Gastroesophageal sphincter (tissue), 4 donors: Measurements from ENCODE around the gene B4GALNT3. TPM values are rescaled to one million over a fixed set of nuclear protein-coding genes. Genes with fewer than 3 reads are reported as not detected.

Experiments
- ATAC-seq: fragments of 150-250 bp; one replicate; pipeline ENCODE4 v1.9.1; 2016; ENCODE audit warnings: mild to moderate bottlenecking, moderate library complexity
- H3K27ac ChIP-seq, 4 donors: fragments of 200-600 bp; sonication (generic) in 3 of 4; 1 replicate in 3 of 4; 2 replicates in 1 of 4; pipeline ENCODE4 v1.5.1; 2016 to 2019
- H3K27me3 ChIP-seq: fragments of 200-600 bp; sonication (generic); one replicate; pipeline ENCODE4 v1.5.1; 2019
- H3K36me3 ChIP-seq, 2 donors: fragments of 200-600 bp; sonication (generic); one replicate each; pipeline ENCODE4 v1.5.1; 2019; ENCODE audit warnings: control low read depth in 1 of 2
- H3K4me1 ChIP-seq, 3 donors: fragments of 200-600 bp; sonication (generic); 1 replicate in 2 of 3; 2 replicates in 1 of 3; pipeline ENCODE4 v1.5.1; 2016 to 2019; ENCODE audit warnings: control low read depth in 2 of 3
- H3K4me3 ChIP-seq, 2 donors: fragments of 200-600 bp; sonication (generic); one replicate each; pipeline ENCODE4 v1.5.1; 2019; ENCODE audit warnings: mild to moderate bottlenecking in 1 of 2, moderate library complexity in 1 of 2
- H3K9me3 ChIP-seq, 3 donors: fragments of 200-600 bp; sonication (generic); one replicate each; pipeline ENCODE4 v1.5.1; 2017 to 2019; ENCODE audit warnings: control low read depth in 2 of 3
- EP300 ChIP-seq: sonication (generic); formaldehyde crosslinking; IDR thresholded peaks from one replicate; pipeline ENCODE4 v1.6.1; 2017; ENCODE audit warnings: antibody characterized with exemption, mild to moderate bottlenecking
- POLR2A ChIP-seq, 2 donors: fragments of 450-650 bp; IDR thresholded peaks; one replicate each; pipeline ENCODE4 v1.6.1; 2017; ENCODE audit warnings: antibody characterized with exemption in 2 of 2, mild to moderate bottlenecking in 2 of 2, moderate library complexity in 1 of 2
- POLR2AphosphoS5 ChIP-seq: sonication (generic); formaldehyde crosslinking; IDR thresholded peaks from one replicate; pipeline ENCODE4 v1.6.1; 2017; ENCODE audit warnings: antibody characterized with exemption
- WGBS, 2 donors: methylation state at CpG; one replicate each; pipeline ENCODE4 v1.1.5; 2018; ENCODE audit warnings: low coverage in 1 of 2; 5-methylcytosine and 5-hydroxymethylcytosine counted together
- total RNA-seq, 4 donors: library from RNA; depleted of rRNA; stranded (reverse); fragments of >200 nt; gene quantifications; one replicate each; pipeline ENCODE4 v1.1.0, GENCODE V29; 2016
- TF ChIP-seq, protein P1 (sequence below), 4 experiments: fragments of 200-600 bp in 2 of 4; fragments of 450-650 bp in 2 of 4; sonication (generic) in 1 of 4; IDR thresholded peaks; one replicate each; pipeline ENCODE4 v1.5.1; 2017 to 2019; ENCODE audit warnings: antibody characterized with exemption in 4 of 4, mild to moderate bottlenecking in 2 of 4, moderate library complexity in 2 of 4

Gene B4GALNT3
- total RNA-seq, 4 donors from 2014 or later = 0.54 to 1.6 (median 1.4) TPM; not detected in 1

DNA sequence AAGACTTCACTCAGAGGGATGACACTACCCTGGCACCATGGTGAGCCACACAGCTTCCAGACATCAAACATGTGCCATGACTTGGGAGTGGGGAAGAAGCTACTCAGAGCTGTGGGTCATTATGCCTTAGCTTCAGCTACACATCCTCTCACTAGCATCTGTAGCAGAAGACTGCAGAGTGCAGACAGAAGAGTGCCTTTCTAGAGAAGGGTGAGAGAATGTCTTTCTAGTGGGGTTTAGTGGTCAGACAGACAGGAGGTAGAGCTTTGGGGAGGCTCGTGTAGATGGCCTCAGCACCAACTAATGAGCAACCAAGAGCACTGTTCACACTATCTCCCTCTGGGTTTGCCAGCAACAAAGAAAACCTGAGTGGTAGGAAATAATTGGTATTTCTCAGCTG, 4.9 kb upstream of the B4GALNT3 start:
- Histone ChIP-seq H3K4me1 (peaks cover 0 to 9% (median 4%) of the 10 kb centered on the region in 3 donors), H3K4me3 (no peak overlapping the region), H3K36me3 (no peaks in the 10 kb centered on the region), H3K27ac (no peak overlapping the region), H3K9me3 (no peaks in the 10 kb centered on the region), H3K27me3 (peaks cover 71% of the 10 kb centered on the region)
- no peak for ATAC-seq
- TF ChIP-seq POLR2A (IDR thresholded peaks at IDR 0.05) = no peak
- TF ChIP-seq, protein P1, sequence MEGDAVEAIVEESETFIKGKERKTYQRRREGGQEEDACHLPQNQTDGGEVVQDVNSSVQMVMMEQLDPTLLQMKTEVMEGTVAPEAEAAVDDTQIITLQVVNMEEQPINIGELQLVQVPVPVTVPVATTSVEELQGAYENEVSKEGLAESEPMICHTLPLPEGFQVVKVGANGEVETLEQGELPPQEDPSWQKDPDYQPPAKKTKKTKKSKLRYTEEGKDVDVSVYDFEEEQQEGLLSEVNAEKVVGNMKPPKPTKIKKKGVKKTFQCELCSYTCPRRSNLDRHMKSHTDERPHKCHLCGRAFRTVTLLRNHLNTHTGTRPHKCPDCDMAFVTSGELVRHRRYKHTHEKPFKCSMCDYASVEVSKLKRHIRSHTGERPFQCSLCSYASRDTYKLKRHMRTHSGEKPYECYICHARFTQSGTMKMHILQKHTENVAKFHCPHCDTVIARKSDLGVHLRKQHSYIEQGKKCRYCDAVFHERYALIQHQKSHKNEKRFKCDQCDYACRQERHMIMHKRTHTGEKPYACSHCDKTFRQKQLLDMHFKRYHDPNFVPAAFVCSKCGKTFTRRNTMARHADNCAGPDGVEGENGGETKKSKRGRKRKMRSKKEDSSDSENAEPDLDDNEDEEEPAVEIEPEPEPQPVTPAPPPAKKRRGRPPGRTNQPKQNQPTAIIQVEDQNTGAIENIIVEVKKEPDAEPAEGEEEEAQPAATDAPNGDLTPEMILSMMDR (IDR thresholded peaks at IDR 0.05) = no peak
- no peak for TF ChIP-seq EP300
- no peak for TF ChIP-seq POLR2AphosphoS5
- 57% methylated on average over 1 of the region's 1 CpG; no CpG with 5 or more reads in 1 of the 2 donors for WGBS, 2 donors

DNA sequence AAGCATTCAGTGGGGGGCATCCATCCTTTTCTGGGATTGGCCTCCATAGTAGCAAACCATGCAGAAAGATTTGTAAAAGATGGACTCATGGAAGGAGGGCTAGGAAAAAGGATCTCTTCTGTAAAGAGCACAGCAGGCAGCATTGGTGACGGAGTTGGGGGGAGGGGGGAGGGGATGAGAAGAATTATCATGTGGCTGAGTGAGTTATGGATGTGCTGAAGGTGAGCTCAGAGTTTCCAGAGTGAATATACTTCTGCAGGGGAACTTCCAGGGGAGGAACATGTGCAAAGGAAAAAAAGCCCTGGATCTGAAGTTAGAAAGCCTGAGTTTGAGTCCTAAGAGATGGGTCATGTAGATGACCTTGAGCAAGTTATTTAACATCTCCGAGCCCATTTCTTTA, 3.9 kb upstream of the B4GALNT3 start:
- Histone ChIP-seq H3K9me3 (no peaks in the 10 kb centered on the region), H3K4me3 (no peak overlapping the region), H3K4me1 (peaks cover 0 to 17% (median 10%) of the 10 kb centered on the region in 3 donors), H3K27me3 (peaks cover 69% of the 10 kb centered on the region), H3K27ac (no peak overlapping the region), H3K36me3 (no peaks in the 10 kb centered on the region)
- WGBS, 2 donors = 37% methylated on average over 2 of the region's 2 CpGs; no CpG with 5 or more reads in 1 of the 2 donors
- no peak for ATAC-seq
- no peak for TF ChIP-seq POLR2AphosphoS5
- TF ChIP-seq EP300 = no peak
- no peak for TF ChIP-seq POLR2A (IDR thresholded peaks at IDR 0.05)
- TF ChIP-seq, protein P1 (IDR thresholded peaks at IDR 0.05) = no peak

DNA sequence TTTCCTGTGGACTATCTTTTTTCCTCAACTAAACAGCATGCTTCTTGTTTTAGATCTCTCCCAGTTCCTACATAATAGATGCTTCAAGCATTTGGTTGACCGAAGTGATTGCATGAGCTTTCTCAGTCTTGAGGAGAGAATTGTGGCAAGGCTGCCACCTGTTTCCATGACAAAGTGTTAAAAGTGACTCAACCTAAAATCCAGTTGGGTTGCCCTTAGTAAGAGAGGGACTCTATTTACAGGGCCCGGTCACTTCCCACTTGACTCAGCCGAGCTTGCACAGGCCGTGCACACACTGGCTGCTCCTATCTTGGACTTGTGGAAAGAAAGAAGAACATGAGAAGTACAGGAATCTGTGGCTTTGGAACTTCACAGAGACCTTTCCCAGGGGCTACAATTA, 2.1 kb upstream of the B4GALNT3 start:
- Histone ChIP-seq H3K9me3 (no peaks in the 10 kb centered on the region), H3K27me3 (peaks cover 69% of the 10 kb centered on the region), H3K36me3 (no peaks in the 10 kb centered on the region), H3K4me3 (no peak overlapping the region), H3K4me1 (peaks cover 0 to 22% (median 10%) of the 10 kb centered on the region in 3 donors), H3K27ac (no peak overlapping the region)
- TF ChIP-seq POLR2AphosphoS5 = no peak
- no peak for TF ChIP-seq POLR2A (IDR thresholded peaks at IDR 0.05)
- TF ChIP-seq, protein P1 (IDR thresholded peaks at IDR 0.05) = no peak
- no peak for TF ChIP-seq EP300
- 66 to 92% methylated on average over 4 of the region's 4 CpGs for WGBS, 2 donors
- ATAC-seq = no peak

DNA sequence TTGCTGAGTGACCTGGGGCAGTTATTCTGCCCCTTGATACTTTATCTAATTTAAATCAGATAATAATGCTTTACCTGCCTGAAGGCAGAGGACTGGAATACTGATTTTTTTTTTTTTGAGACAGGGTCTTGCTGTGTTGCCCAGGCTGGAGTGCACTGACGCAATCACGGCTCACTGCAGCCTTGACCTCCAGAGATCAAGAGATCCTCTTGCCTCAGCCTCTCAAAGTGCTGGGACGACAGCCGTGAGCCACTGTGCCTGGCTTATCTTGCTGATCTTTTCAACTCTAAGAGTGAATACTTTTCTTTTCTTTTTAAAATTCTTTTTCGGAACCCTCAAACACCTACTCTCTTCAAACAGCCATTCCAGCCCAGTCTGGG, 699 bp upstream of the B4GALNT3 start:
- TF ChIP-seq POLR2A (IDR thresholded peaks at IDR 0.05) (no peak), EP300 (no peak), POLR2AphosphoS5 (no peak)
- TF ChIP-seq, protein P1 (IDR thresholded peaks at IDR 0.05) = no peak
- Histone ChIP-seq H3K4me3 (peak overlapping the region in 1 of 2 donors; percentile 65), H3K4me1 (peaks cover 0 to 22% (median 10%) of the 10 kb centered on the region in 3 donors), H3K27ac (no peak overlapping the region), H3K36me3 (no peaks in the 10 kb centered on the region), H3K9me3 (no peaks in the 10 kb centered on the region), H3K27me3 (peaks cover 73% of the 10 kb centered on the region)
- no peak for ATAC-seq
- 27 to 49% methylated on average over 2 to 5 of the region's 5 CpGs for WGBS, 2 donors
